ENCODE results near the gene CADM2.

CADM2 gene

DNA sequence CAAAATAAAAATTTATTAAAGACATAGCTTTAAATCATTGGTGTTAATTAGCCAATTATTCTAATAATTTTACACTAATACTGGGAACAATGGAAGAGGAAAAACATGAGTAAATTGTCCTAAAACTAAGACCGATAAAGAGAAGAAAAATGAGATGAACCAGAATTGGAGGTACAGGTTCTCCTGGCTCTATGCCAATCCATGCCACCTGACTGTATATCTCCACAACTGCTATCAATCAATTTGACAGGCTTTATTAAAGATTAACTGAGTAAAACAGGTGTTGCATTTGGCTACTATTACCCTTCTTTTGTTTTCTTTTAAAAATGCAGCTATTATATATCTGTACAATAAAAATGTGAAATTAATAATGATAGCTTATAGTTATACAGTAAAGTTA lies 850.0 kb downstream of the CADM2 start:
- Mint-ChIP-seq H3K36me3 (ENCODE audit: low read depth) (no peaks in the 10 kb centered on the region), H3K27ac (no peak overlapping the region), H3K4me3 (no peak overlapping the region), H3K4me1 (no peaks in the 10 kb centered on the region), H3K9me3 (peaks cover 5% of the 10 kb centered on the region), H3K27me3 (no peaks in the 10 kb centered on the region)
- ATAC-seq (no peak), DNase-seq (no peak)

DNA sequence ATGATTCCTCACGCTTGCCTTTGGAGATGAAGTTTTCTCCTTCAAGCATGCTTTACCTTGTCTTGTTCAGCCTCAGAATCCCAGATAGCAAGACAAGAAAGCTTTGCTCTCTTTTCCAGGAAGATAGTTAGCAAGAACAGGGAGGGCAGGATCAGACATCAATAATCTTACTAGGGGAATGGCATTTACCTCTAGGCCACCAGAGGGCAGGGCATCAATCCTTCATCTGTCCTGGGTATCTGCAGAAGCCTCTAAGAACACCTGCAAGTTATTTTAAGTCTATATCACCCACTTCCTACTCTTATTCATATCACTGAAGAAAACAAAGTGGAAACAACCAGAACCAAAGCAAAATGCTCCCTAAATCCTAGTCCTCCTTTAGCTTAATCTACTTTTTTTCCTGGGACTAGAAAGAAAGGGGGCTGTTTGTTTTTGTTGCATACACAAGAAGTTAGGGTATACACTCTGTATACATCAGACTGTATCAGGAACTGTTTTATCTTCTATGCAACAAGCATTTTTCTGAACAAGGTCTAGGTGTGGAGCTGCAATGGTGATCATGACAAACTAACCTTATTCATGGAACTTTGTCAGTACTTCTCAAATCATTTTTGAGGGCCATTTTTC lies 862.5 kb downstream of the CADM2 start:
- ATAC-seq (no peak), DNase-seq (no peak)
- Mint-ChIP-seq H3K27me3 (no peaks in the 10 kb centered on the region), H3K9me3 (peaks cover 7% of the 10 kb centered on the region), H3K4me3 (no peak overlapping the region), H3K36me3 (ENCODE audit: low read depth) (no peaks in the 10 kb centered on the region), H3K27ac (no peak overlapping the region), H3K4me1 (no peaks in the 10 kb centered on the region)

DNA sequence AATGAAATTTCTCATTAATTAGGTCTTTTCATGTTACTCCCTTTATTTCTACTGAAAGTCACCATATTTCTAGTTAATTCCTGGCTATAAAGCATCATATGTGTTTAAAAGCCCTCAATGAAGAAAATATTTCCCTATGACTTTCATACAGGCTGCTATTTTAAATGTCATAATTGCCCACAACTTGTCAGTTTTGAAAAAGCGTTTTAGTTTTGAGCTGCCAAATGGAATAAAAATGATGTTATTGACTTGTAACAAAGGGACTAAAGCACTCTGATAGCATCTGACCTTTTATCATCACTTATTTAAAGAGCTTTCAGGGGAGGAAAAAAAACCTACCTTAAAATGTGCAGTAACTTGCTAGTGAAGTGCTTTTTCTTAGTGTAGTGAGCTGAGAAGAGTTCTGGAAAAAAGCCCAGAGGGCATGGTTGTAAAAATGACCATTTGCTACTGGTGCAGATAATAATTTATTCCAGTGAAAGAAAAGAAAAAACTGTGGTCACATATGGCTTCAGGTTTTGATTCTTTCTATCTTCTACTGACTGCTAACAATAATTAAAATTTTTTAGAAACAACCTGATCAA lies 877.2 kb downstream of the CADM2 start:
- H3K27me3 Mint-ChIP-seq: no peaks in the 10 kb centered on the region
- no peak for DNase-seq
- no peaks in the 10 kb centered on the region for H3K4me1 Mint-ChIP-seq
- no peaks in the 10 kb centered on the region for H3K36me3 Mint-ChIP-seq (ENCODE audit: low read depth)
- no peak overlapping the region for H3K4me3 Mint-ChIP-seq
- no peak for ATAC-seq
- H3K27ac Mint-ChIP-seq: no peak overlapping the region
- H3K9me3 Mint-ChIP-seq: no peaks in the 10 kb centered on the region

DNA sequence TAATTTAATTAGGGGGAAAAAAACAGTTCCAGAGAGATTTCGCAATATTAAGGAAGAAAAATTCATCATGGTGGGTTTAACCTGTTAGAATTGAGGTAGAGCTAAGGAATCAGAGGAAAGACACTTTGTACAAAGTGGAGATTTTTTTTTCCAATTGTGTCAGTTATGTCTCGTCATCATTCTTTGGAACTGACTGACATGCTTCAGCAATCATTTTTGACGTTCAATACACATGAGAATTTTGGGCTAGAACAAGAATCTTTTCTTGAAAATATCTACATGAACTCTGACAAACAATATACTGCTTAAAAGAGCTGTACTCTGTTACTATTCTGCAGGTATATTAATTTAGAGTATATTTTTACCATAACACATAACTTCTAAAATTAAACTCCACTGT lies 878.6 kb downstream of the CADM2 start:
- Mint-ChIP-seq H3K36me3 (ENCODE audit: low read depth) (no peaks in the 10 kb centered on the region), H3K27me3 (no peaks in the 10 kb centered on the region), H3K4me3 (no peak overlapping the region), H3K9me3 (no peaks in the 10 kb centered on the region), H3K27ac (no peak overlapping the region), H3K4me1 (no peaks in the 10 kb centered on the region)
- DNase-seq: no peak
- ATAC-seq: no peak

DNA sequence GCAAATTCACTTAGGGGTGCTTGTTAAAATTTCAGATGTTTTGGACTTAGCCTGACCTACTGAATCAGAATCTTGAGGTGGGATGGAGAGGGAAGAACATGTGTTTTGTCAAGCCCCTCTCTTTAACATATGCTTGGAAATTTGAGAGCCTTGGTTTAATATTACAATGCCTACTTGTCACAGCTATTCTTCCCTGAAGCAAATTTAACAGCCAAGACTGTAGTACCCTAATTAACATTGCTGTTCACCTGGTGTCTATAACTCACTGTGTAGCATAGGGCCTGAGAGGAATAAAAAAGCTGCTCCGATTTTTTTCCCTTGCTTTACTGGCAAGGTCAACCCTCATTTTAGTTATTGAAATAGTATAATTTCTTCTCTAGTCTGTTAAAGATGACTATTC lies 880.1 kb downstream of the CADM2 start:
- H3K4me1 Mint-ChIP-seq: no peaks in the 10 kb centered on the region
- H3K27me3 Mint-ChIP-seq: no peaks in the 10 kb centered on the region
- no peak overlapping the region for H3K4me3 Mint-ChIP-seq
- no peaks in the 10 kb centered on the region for H3K9me3 Mint-ChIP-seq
- H3K36me3 Mint-ChIP-seq (ENCODE audit: low read depth): no peaks in the 10 kb centered on the region
- no peak overlapping the region for H3K27ac Mint-ChIP-seq
- DNase-seq (no peak), ATAC-seq (no peak)

DNA sequence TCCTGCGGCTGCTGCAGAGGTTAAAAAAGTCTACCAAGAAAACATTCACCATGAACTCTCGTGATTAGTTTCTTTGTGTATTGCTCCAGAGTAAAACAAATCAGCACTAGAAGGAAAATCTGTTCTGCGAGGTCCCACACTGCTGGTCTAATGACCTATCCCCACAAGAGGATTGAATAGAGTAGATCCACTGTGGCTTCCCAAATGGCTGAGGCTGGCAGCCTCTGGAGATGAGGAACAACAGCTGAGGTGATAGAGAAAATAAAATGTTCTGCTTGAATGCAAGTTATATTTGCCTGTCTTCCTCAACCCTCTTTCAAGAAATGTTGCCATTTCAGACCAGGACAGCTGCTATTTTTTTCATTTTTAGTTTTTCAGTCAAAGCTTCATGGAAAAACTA lies 883.3 kb downstream of the CADM2 start:
- Mint-ChIP-seq H3K27me3 (no peaks in the 10 kb centered on the region), H3K4me1 (no peaks in the 10 kb centered on the region), H3K4me3 (no peak overlapping the region), H3K27ac (no peak overlapping the region), H3K36me3 (ENCODE audit: low read depth) (no peaks in the 10 kb centered on the region), H3K9me3 (no peaks in the 10 kb centered on the region)
- ATAC-seq (no peak), DNase-seq (no peak)

DNA sequence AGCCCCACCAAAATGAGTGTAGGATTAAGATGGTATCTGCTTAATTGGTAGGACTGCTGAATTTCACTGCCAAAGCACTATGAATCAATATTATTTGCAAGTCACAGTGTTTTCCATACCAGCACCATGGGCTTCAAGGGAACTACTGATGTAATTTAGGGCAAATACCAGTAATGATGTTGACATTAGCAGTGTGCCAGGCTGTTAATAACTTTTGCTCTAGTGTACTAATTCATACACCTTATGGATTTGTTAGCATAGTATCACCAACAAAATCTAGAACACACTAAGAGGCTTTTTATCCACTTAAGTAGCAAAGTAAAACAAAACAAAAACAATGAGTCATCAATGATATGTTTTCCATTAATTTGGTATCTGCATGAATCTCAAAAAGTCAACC lies 888.2 kb downstream of the CADM2 start:
- no peaks in the 10 kb centered on the region for H3K4me1 Mint-ChIP-seq
- H3K27me3 Mint-ChIP-seq: no peaks in the 10 kb centered on the region
- no peak overlapping the region for H3K27ac Mint-ChIP-seq
- no peaks in the 10 kb centered on the region for H3K36me3 Mint-ChIP-seq (ENCODE audit: low read depth)
- H3K4me3 Mint-ChIP-seq: no peak overlapping the region
- H3K9me3 Mint-ChIP-seq: peaks cover 3% of the 10 kb centered on the region
- ATAC-seq: no peak
- no peak for DNase-seq

DNA sequence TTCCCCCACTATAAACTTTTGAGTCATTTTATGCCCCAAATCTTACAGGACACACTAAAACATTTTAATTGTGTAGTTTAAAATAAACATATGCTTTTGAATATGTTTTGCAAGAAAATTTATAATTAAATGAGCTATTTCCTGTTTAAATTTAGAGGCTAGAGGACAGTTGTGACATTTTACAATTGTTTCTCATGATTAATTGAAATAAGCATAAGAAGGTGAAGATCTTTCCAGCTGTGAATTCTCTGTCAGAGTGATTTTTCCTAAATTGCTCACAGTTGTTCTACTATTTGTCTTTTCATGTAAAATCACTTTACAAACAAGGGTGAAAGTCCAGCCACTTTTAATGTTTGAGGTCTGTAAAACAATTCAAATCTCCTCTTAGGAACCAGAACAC lies 892.3 kb downstream of the CADM2 start:
- ATAC-seq: no peak
- DNase-seq: no peak
- Mint-ChIP-seq H3K36me3 (ENCODE audit: low read depth) (no peaks in the 10 kb centered on the region), H3K27ac (no peak overlapping the region), H3K4me3 (no peak overlapping the region), H3K4me1 (no peaks in the 10 kb centered on the region), H3K27me3 (no peaks in the 10 kb centered on the region), H3K9me3 (peaks cover 6% of the 10 kb centered on the region)

DNA sequence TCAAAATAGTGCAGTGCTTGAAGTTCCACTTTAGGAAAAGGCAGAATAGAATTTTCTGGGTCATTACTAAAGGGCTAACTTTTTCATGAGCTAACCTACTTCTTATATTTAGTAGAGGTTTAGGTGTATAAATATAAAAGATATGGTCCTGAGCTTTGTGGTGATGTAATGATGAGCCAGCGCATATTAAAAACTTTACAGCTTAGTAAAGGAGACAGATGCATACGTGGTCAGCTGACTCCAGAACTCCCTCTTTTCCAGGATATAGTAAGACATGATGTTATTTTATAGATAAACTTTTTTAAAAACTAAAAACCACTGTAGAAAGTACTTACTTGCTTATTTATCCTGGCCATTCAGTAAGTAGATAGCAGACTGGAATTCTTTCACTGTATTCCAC lies 895.0 kb downstream of the CADM2 start:
- no peaks in the 10 kb centered on the region for H3K27me3 Mint-ChIP-seq
- no peak overlapping the region for H3K4me3 Mint-ChIP-seq
- ATAC-seq (no peak), DNase-seq (no peak)
- no peak overlapping the region for H3K27ac Mint-ChIP-seq
- H3K36me3 Mint-ChIP-seq (ENCODE audit: low read depth): no peaks in the 10 kb centered on the region
- H3K9me3 Mint-ChIP-seq: peaks cover 6% of the 10 kb centered on the region
- H3K4me1 Mint-ChIP-seq: no peaks in the 10 kb centered on the region

DNA sequence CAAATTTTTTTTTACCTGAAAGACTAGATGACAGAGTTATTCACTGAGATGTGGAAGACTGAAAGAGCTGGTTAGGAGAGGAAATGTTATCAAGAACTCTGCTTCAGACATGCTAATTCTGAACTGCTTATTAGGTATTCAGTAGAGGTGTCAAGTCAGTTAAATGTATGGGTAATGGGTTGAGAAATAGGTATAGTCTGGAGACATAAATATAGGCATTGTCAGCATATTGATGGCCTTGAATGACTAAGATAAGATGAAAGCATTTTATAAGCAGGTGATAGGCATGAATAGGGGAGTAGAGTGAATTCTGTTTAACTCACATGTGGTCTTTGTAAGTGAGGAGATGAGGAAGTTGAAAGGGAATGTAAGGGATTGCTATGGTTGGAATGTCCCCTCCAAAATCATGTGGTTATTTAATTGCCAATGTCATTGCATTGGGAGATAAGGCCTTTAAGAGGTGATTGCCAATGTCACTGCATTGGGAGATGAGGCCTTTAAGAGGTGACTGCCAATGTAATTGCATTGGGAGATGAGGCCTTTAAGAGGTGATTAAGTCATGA lies 904.2 kb downstream of the CADM2 start:
- Mint-ChIP-seq H3K4me1 (no peaks in the 10 kb centered on the region), H3K9me3 (peaks cover 9% of the 10 kb centered on the region), H3K27me3 (no peaks in the 10 kb centered on the region), H3K36me3 (ENCODE audit: low read depth) (no peaks in the 10 kb centered on the region), H3K4me3 (no peak overlapping the region), H3K27ac (no peak overlapping the region)
- ATAC-seq (no peak), DNase-seq (no peak)

DNA sequence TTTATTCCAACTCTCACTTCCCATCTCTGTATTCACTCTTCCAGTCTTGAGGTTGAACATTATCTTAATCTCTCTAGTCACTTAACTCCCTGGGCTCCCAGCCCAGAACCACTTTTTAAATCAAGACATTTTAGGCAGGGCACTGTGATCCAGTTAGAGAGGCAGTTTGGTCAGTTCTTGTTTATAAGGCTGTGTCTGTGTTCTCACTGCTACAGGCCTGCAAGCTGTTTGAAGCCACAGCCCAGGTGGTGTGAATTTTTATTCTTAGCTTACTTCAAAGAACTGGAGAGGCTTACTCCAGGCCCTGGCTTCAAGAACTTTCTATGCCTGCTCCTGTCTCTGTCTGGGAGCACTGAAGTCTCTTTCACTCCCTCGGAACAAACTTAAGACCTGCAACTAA lies 906.1 kb downstream of the CADM2 start:
- H3K4me1 Mint-ChIP-seq: no peaks in the 10 kb centered on the region
- H3K27me3 Mint-ChIP-seq: no peaks in the 10 kb centered on the region
- no peak overlapping the region for H3K27ac Mint-ChIP-seq
- no peaks in the 10 kb centered on the region for H3K36me3 Mint-ChIP-seq (ENCODE audit: low read depth)
- H3K4me3 Mint-ChIP-seq: no peak overlapping the region
- peaks cover 5% of the 10 kb centered on the region for H3K9me3 Mint-ChIP-seq
- DNase-seq (no peak), ATAC-seq (no peak)

DNA sequence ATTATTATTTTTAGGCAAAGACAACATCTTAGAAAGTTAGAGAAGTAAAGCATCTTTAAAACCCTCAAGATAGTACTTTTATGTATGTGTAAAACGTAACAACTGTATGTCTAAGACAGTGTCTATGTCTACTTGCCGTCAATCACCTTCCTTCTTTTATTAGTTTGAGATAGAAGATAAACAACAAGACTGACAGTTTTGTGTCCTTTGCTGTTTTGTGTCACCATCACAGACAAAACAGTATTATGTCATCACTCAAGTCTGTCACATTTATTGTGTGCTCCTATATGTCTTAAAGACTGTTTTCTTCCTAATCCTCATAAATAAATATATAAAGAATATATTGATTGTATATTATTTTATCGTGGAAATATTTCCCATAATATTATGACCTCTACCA lies 908.3 kb downstream of the CADM2 start:
- DNase-seq: no peak
- Mint-ChIP-seq H3K4me3 (no peak overlapping the region), H3K27me3 (no peaks in the 10 kb centered on the region), H3K9me3 (peaks cover 12% of the 10 kb centered on the region), H3K36me3 (ENCODE audit: low read depth) (no peaks in the 10 kb centered on the region), H3K4me1 (no peaks in the 10 kb centered on the region), H3K27ac (no peak overlapping the region)
- no peak for ATAC-seq

DNA sequence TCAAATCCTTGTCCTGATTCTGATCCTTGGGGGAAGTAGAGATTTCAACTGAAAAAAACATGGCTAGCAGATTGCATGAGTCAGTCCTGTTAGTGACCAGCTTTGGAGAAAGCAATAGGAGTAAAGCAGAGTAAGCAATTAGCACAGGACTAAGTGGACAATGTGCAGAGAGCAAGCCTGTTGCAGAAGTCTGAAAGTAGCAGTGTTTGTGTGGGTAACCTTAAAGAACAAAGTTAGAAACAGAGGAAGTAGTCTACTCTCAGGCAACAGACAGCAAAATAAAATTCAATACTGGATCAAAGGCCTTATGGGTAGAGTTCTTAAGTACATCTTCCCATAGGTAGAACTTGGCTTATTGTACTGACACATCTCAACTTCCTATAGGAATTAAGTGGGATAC lies 916.8 kb downstream of the CADM2 start:
- H3K27me3 Mint-ChIP-seq: no peaks in the 10 kb centered on the region
- H3K4me3 Mint-ChIP-seq: no peak overlapping the region
- ATAC-seq (no peak), DNase-seq (no peak)
- no peaks in the 10 kb centered on the region for H3K36me3 Mint-ChIP-seq (ENCODE audit: low read depth)
- H3K27ac Mint-ChIP-seq: no peak overlapping the region
- no peaks in the 10 kb centered on the region for H3K4me1 Mint-ChIP-seq
- H3K9me3 Mint-ChIP-seq: peaks cover 16% of the 10 kb centered on the region

DNA sequence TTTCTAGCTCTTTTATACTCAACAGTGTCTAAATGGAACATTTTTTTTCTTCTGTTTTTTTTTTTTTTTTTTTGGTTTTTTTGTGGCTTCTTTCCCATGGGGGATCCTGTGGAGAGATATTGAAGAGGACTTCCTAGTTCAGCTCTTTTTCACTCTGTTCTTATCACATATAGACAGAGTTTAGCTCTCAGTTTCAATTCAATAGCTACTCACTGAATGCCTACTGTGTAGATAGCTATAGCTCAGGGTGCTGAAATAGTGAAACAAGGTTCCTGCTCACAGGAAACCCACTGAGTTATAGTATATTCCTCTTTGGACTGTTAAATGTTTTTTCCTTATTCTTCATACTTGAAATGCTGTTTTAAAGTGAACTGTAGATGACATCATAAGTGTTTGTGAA lies 918.8 kb downstream of the CADM2 start:
- Mint-ChIP-seq H3K27me3 (no peaks in the 10 kb centered on the region), H3K36me3 (ENCODE audit: low read depth) (no peaks in the 10 kb centered on the region), H3K9me3 (peaks cover 18% of the 10 kb centered on the region), H3K4me1 (no peaks in the 10 kb centered on the region), H3K27ac (no peak overlapping the region), H3K4me3 (no peak overlapping the region)
- no peak for DNase-seq
- no peak for ATAC-seq

DNA sequence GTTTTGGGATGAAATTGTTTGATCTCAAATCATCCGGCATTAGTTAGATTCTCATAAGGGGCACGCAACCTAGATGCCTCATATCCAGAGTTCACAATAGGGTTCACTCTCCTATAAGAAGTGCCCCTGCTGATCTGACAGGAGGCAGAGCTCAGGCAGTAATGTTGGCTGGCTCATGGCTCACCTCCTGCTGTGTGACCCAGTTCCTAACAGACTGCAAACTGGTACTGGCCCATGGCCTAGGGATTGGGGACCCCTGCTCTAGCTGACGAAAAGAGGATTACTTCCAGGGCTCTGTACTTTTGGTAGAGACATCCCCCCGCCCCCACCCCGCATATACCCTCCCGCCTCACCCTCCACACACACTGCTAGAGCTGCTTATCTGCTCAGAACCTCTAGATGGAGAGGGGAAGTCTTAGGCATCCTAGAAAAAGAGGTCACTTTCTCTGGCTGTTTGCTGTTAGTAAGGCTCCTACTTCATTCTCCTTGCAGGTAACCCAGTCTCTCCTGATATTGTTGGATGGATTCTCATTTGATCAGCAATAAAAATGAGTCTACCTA lies 923.1 kb downstream of the CADM2 start:
- Mint-ChIP-seq H3K9me3 (peaks cover 15% of the 10 kb centered on the region), H3K27ac (no peak overlapping the region), H3K27me3 (no peaks in the 10 kb centered on the region), H3K4me1 (no peaks in the 10 kb centered on the region), H3K36me3 (ENCODE audit: low read depth) (no peaks in the 10 kb centered on the region), H3K4me3 (no peak overlapping the region)
- no peak for DNase-seq
- ATAC-seq: no peak

Measured in activated naive CD8-positive, alpha-beta T cell treated with anti-CD3 and anti-CD28 coated beads, Interleukin-2, amount 50 U/mL, for 24 hours (primary cell).